OCI-M1 (cell line): ENCODE measurements around the gene PDHX.
"Not testable (repeated sequence)": the region's sequence is repeated elsewhere in the genome, so short reads cannot be mapped to it uniquely, and the experiment has no call there.

Source experiments
- DNase-seq: peaks from one replicate; lab custom pipeline; 2025; lab: John Stamatoyannopoulos, UW

PDHX gene

GRCh38 chr11:35017528-35018342 lies 101.3 kb downstream of the PDHX start:
- no peak for DNase-seq

- no peak for DNase-seq
Measured at GRCh38 chr11:35021589-35021988, 105.2 kb downstream of the PDHX start.

GRCh38 chr11:35023940-35024339 lies 107.5 kb downstream of the PDHX start:
- DNase-seq, result not testable (repeated sequence)

- not testable (repeated sequence) for DNase-seq
Measured at GRCh38 chr11:35028007-35028406, 111.6 kb downstream of the PDHX start.

GRCh38 chr11:35029979-35030682 lies 113.7 kb downstream of the PDHX start:
- peak; percentile 57 for DNase-seq

- peak; percentile 79 for DNase-seq
Measured at GRCh38 chr11:35030716-35031213, 114.3 kb downstream of the PDHX start.

- DNase-seq, result no peak
Measured at GRCh38 chr11:35031346-35031745, 114.9 kb downstream of the PDHX start.

- DNase-seq, result no peak
Measured at GRCh38 chr11:35031867-35032266, 115.4 kb downstream of the PDHX start.

GRCh38 chr11:35033011-35033410 lies 116.6 kb downstream of the PDHX start:
- no peak for DNase-seq

- no peak for DNase-seq
Measured at GRCh38 chr11:35034401-35034800, 118.0 kb downstream of the PDHX start.

- DNase-seq, result peak; percentile 80
Measured at GRCh38 chr11:35035894-35036408, 119.5 kb downstream of the PDHX start.

GRCh38 chr11:35036639-35037038 lies 120.2 kb downstream of the PDHX start:
- DNase-seq, result peak; percentile 71

GRCh38 chr11:35038211-35038928 lies 122.0 kb downstream of the PDHX start:
- no peak for DNase-seq

- DNase-seq, result no peak
Measured at GRCh38 chr11:35039076-35039475, 122.7 kb downstream of the PDHX start.

GRCh38 chr11:35040221-35040942 lies 124.0 kb downstream of the PDHX start:
- DNase-seq, result peak; percentile 5

GRCh38 chr11:35041070-35041554 lies 124.7 kb downstream of the PDHX start:
- peak; percentile 14 for DNase-seq

- DNase-seq, result no peak
Measured at GRCh38 chr11:35042224-35042623, 125.8 kb downstream of the PDHX start.

GRCh38 chr11:35042913-35043312 lies 126.5 kb downstream of the PDHX start:
- DNase-seq, result no peak

- no peak for DNase-seq
Measured at GRCh38 chr11:35043936-35044335, 127.5 kb downstream of the PDHX start.

- no peak for DNase-seq
Measured at GRCh38 chr11:35045236-35045820, 128.9 kb downstream of the PDHX start.
